Stimulated activated CD4-positive, alpha-beta T cell treated with anti-CD3 and anti-CD28 coated beads, Interleukin-2, amount 100 ng/mL, for 24 hours (primary cell): ENCODE measurements around the gene AP2A2.
"Not testable (repeated sequence)": the region's sequence is repeated elsewhere in the genome, so short reads cannot be mapped to it uniquely, and the experiment has no call there.

ENCODE experiments used
- DNase-seq, 2 donors: peaks; one replicate each; pipeline ENCODE4 v3.0.0-alpha.2; 2020

Gene AP2A2

GRCh38 chr11:957212-957920, 31.7 kb downstream of the AP2A2 start:
- no peak for DNase-seq

GRCh38 chr11:958101-958500, 32.4 kb downstream of the AP2A2 start:
- DNase-seq: no peak

GRCh38 chr11:959027-959426, 33.4 kb downstream of the AP2A2 start:
- no peak for DNase-seq

DNA sequence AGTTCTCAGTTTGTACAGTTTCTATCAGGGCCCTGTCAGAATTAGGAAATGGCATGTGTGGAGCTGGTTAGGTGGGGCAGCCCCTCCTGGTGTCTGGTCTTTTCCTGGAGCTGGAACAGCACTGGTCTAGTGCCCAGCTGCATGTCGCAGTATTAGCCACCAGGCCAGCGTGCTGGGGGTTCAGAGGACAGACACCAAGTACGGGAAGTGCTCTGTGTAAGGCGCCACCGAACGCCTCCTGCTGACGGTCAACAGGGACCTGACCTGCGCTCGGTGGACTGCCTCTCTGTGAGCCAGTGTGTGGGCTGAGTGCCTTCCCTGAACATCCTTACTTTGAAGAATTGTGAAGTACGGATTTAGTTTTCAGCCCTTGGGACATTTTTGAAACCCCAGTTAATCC, 33.9 kb downstream of the AP2A2 start:
- no peak for DNase-seq

- not testable (repeated sequence) for DNase-seq
Measured at GRCh38 chr11:961310-961920, 35.7 kb downstream of the AP2A2 start.

GRCh38 chr11:961921-962320, 36.3 kb downstream of the AP2A2 start:
- no peak for DNase-seq

GRCh38 chr11:962688-963087, 37.0 kb downstream of the AP2A2 start:
- DNase-seq: no peak

- no peak for DNase-seq
Measured at GRCh38 chr11:963852-964251, 38.2 kb downstream of the AP2A2 start.

- no peak for DNase-seq
Measured at GRCh38 chr11:965206-965775, 39.6 kb downstream of the AP2A2 start.

DNA sequence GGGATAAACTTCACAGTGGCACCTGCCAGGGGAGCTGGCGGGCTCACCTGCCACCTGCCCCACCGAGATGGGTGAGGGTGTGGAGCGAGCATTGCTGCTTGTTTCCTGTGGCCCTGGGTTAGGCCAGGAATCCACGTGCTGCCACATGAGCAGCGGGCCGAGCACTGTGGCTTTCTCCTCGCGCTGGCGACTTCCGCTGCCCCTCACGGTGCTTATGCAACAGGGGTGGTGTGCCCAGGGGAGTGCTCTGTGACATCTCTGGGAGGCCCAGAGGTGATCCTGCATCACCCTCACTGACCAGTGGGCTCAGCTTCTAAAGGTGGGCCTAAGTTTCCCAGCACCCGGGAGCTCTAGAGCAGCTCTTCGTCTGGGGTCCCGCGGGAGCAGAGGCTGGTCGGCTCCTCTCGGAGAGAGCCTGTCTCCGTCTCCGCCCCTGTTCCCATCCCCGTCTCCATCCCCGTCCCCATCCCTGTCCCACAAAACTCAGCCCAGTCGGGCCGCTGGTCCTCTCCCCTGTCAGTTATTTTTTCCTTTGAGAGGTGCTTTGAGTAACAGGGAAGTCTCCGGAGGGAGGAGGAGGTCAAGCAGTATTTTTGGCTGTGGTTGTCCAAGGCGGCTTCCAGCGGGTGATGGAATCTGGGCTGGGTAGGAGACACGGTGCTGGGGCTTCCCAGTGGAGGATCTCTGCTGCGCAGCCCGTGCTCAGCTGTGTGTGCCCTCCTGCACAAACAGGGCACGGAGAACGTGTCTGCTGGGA, 42.5 kb downstream of the AP2A2 start:
- DNase-seq: no peak

GRCh38 chr11:968822-969221, 43.2 kb downstream of the AP2A2 start:
- no peak for DNase-seq

DNA sequence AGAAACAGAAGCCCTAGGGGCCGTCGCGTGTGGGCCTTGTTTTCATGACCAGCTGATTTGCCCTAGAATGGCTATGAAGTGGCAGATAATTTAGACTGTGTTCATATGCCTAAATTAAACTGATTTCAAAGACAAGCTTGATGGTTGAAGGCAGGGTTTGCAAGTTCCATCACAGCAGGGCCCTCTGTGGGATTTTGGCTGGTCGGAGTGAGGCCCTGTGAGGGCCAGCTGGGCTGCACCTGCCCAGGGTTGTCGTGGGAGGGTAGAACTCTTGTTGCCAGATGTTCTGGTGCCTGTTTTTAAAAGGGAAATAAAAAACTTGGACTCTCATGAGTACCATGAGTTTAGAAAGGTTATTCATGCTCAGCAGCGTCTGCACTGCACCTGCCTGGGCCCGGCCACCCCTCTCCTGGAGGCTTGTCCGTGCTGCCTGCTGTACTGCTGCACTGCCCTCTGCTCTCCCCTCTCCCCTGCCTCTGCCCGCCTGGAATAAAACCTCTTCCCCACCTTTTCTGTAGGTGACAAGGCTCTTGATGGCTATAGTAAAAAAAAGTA, 44.1 kb downstream of the AP2A2 start:
- no peak for DNase-seq

- peak in 1 of 2 donors; percentile 21 for DNase-seq
Measured at GRCh38 chr11:970319-970871, 44.7 kb downstream of the AP2A2 start.

- DNase-seq: no peak
Measured at GRCh38 chr11:971092-971690, 45.5 kb downstream of the AP2A2 start.

DNA sequence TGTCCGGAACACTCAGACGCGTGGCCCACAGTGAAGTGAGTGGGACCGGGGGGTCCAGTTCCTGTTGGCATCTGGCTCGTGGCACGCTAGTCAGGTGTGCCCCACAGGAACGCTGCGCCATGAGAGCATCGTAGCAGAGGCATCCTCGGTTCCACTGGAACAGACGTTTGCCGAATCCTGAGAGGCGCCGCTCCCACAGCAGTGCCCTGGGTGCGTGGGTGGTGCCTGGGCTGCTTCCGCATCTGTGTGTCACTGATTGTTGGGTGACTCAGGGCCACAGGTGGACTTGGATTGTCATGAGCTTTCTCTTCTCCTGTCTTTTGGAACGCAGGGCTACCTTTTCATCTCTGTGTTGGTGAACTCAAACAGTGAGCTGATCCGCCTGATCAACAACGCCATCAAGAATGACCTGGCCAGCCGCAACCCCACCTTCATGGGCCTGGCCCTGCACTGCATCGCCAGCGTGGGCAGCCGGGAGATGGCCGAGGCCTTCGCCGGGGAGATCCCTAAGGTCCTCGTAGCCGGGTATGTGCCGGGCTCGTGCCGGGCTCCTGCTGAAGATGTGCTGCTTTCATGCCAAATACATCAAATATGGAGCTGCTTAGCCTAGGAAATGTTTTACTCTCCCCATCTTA, 46.2 kb downstream of the AP2A2 start:
- DNase-seq: no peak

DNA sequence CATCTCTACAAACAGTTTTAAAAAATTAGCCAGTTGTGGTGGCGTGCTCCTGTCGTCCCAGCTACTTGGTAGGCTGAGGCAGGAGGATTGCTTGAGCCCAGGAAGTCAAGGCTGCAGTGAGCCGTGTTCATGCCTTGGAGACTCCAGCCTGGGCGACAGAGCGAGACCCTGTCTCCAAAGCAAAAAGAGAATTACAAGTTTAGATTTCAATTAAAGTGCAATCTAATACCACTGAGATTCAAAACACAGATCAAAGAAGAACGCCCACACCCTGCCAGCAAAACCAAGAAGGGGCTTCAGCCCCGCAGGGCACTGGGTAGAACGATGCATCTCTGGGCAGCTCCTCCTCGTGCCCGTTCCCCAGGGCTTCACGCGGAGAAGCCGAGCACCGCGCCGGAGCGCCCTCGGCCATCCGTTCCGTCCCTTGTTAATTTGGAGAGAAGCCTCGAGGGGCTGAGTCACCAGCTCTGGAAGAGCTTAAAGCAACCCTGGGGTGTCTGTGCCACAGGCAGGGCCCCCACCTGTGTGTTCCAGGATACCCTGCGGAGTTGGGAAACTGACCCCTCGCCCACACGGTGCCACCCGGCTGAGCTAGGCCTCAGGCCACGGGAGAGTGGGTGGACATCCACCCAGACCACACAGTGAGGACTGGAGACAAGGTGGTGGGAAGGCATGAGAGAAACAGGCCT, 47.0 kb downstream of the AP2A2 start:
- no peak for DNase-seq

DNA sequence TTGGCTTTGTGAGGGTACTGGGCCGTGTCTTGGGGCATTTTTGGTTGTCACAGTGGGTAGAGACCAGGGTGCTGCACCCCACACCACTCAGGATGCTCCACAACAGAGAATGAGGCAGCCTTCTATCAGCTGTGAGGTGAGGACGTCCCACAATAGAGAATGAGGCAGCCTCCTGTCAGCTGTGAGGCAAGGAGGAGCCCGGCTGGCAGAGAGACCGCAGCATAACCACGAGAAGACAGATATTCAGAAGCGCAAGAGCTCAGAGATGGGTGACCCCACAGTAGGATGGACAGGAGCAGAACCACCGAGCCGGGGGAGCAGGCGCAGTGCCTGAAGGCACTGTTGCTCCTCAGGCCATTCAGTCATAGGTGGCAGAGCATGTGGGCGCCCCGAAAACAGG, 47.6 kb downstream of the AP2A2 start:
- no peak for DNase-seq

GRCh38 chr11:975376-975775, 49.7 kb downstream of the AP2A2 start:
- DNase-seq: not testable (repeated sequence)

DNA sequence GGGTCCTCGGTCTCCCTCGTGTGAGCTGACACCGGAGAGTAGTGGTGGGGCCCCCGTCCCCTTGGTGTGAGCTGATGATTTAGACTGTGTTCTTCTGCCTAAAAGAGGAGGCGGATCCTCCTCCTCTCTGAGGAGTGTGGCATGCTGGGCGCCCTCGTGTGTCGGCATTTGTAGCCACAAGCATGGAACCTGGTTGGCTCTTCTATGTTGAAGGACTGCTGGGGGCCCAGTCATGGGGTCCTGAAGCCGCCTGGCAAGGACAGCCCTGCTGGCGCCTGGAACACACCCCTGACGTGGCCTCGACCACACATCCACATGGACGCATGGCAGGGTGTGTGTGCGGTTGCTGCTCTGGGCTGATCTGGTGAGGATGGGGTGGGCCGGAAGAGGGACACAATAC, 50.2 kb downstream of the AP2A2 start:
- peak in 1 of 2 donors; percentile 13 for DNase-seq

- no peak for DNase-seq
Measured at GRCh38 chr11:976431-977160, 50.9 kb downstream of the AP2A2 start.
